Gastrocnemius medialis (tissue), 4 donors: ENCODE measurements around the gene GUK1. TPM values are rescaled to one million over a fixed set of nuclear protein-coding genes. Genes with fewer than 3 reads are reported as not detected.

Experiments used
- ATAC-seq, 2 donors: fragments of 150-250 bp; one replicate each; pipeline ENCODE4 v1.9.1; 2016
- DNase-seq, 2 donors: peaks; one replicate each; pipeline ENCODE4 v3.0.0-alpha.2; 2019
- H3K27ac ChIP-seq, 4 donors: fragments of 200-600 bp; sonication (generic); 1 replicate in 1 of 4; 2 replicates in 3 of 4; pipeline ENCODE4 v1.5.1; 2016 to 2018; ENCODE audit warnings: mild to moderate bottlenecking in 2 of 4, moderate library complexity in 1 of 4
- H3K27me3 ChIP-seq, 3 donors: fragments of 200-600 bp; sonication (generic) in 2 of 3; 1 replicate in 1 of 3; 2 replicates in 2 of 3; pipeline versions ENCODE4 v1.5.1 to v1.6.0; 2016 to 2019; ENCODE audit warnings: mild to moderate bottlenecking in 1 of 3, moderate library complexity in 1 of 3
- H3K36me3 ChIP-seq, 2 donors: fragments of 200-600 bp; sonication (generic) in 1 of 2; one replicate each; pipeline ENCODE4 v1.5.1; 2017 to 2018
- H3K4me1 ChIP-seq, 2 donors: fragments of 200-600 bp; sonication (generic) in 1 of 2; one replicate each; pipeline ENCODE4 v1.5.1; 2016 to 2017; ENCODE audit warnings: mild to moderate bottlenecking in 2 of 2
- H3K4me3 ChIP-seq, 4 donors: fragments of 200-600 bp; sonication (generic) in 3 of 4; 1 replicate in 1 of 4; 2 replicates in 3 of 4; pipeline ENCODE4 v1.5.1; 2016 to 2019; ENCODE audit warnings: mild to moderate bottlenecking in 2 of 4
- H3K9me3 ChIP-seq, 3 donors: fragments of 200-600 bp; sonication (generic) in 2 of 3; 1 replicate in 1 of 3; 2 replicates in 2 of 3; pipeline ENCODE4 v1.5.1; 2016 to 2019
- CTCF ChIP-seq, 5 experiments: fragments of 450-650 bp in 3 of 5; fragments of 200-600 bp in 2 of 5; sonication (generic) in 2 of 5; IDR thresholded peaks in 4 of 5; conservative IDR thresholded peaks in 1 of 5; 1 replicate in 4 of 5; 2 replicates in 1 of 5; pipeline ENCODE4 v1.5.1; 2016 to 2019; ENCODE audit warnings: antibody characterized with exemption in 5 of 5, mild to moderate bottlenecking in 3 of 5, moderate library complexity in 3 of 5
- POLR2A ChIP-seq, 2 donors: fragments of 450-650 bp; IDR thresholded peaks; one replicate each; pipeline ENCODE4 v1.6.1; 2017; ENCODE audit warnings: antibody characterized with exemption in 2 of 2, mild to moderate bottlenecking in 2 of 2, moderate library complexity in 2 of 2
- in situ Hi-C, 4 donors: fragments of 200-750 bp; cut with MboI; loops; one replicate each; pipeline versions ENCODE4 v1.15.0 to v1.8.0; 2017; ENCODE audit warnings: low sequenced_read_pairs in 4 of 4
- intact Hi-C: fragments of 100-400 bp; cut with DNase I; formaldehyde crosslinking; loops from one replicate; pipeline ENCODE4 v1.15.1; 2023; ENCODE audit warnings: low total_unique reads
- total RNA-seq, 4 donors: library from RNA; depleted of rRNA; stranded (reverse); fragments of >200 nt; gene quantifications; one replicate each; pipeline versions ENCODE4 v1.1.0 to v1.2.3, GENCODE V29; 2016

The GUK1 gene
- total RNA-seq, 4 donors from 2014 or later: 161 to 230 (median 183) TPM

- H3K36me3 ChIP-seq: peaks cover 0 to 30% of the 10 kb centered on the region in 2 donors
- DNase-seq (peak in 1 of 2 donors; percentile 8), ATAC-seq (no peak)
- H3K27ac ChIP-seq: peak overlapping the region in 3 of 4 donors; percentile 56 to 70 (median 66)
- H3K4me1 ChIP-seq: peaks cover 6 to 13% of the 10 kb centered on the region in 2 donors
- no peaks in the 10 kb centered on the region for H3K27me3 ChIP-seq
- H3K4me3 ChIP-seq: no peak overlapping the region
- in situ Hi-C loops (no loop called here), intact Hi-C loops (no loop called here)
- TF ChIP-seq CTCF (IDR thresholded peaks at IDR 0.05 in 4 of 5, conservative IDR thresholded peaks at IDR 0.05 in 1 of 5): no peak
- no peak for TF ChIP-seq POLR2A (IDR thresholded peaks at IDR 0.05)
- no peaks in the 10 kb centered on the region for H3K9me3 ChIP-seq
These were observed 8.2 kb downstream of the GUK1 start for GRCh38 chr1:228148196-228148861.

- intact Hi-C loops (no loop called here), in situ Hi-C loops (no loop called here)
- DNase-seq: peak in 1 of 2 donors; percentile 6
- Histone ChIP-seq H3K27me3 (no peaks in the 10 kb centered on the region), H3K27ac (peak overlapping the region; percentile 56 to 70 (median 65)), H3K4me1 (peaks cover 0 to 9% of the 10 kb centered on the region in 2 donors), H3K36me3 (peaks cover 0 to 30% of the 10 kb centered on the region in 2 donors), H3K4me3 (no peak overlapping the region), H3K9me3 (no peaks in the 10 kb centered on the region)
- TF ChIP-seq CTCF (IDR thresholded peaks at IDR 0.05 in 4 of 5, conservative IDR thresholded peaks at IDR 0.05 in 1 of 5) (no peak), POLR2A (IDR thresholded peaks at IDR 0.05) (no peak)
- ATAC-seq: no peak
These were observed 8.9 kb downstream of the GUK1 start for GRCh38 chr1:228148935-228149405.

- DNase-seq (peak in 1 of 2 donors; percentile 25), ATAC-seq (peak in 1 of 2 donors; percentile 41)
- H3K27me3 ChIP-seq: no peaks in the 10 kb centered on the region
- no peaks in the 10 kb centered on the region for H3K9me3 ChIP-seq
- intact Hi-C loops: no loop called here
- H3K4me1 ChIP-seq: peaks cover 0 to 4% of the 10 kb centered on the region in 2 donors
- in situ Hi-C loops: no loop called here
- peak within 1 kb of the TSS; percentile 56 to 70 (median 65) for H3K27ac ChIP-seq
- no peak for TF ChIP-seq CTCF (IDR thresholded peaks at IDR 0.05 in 4 of 5, conservative IDR thresholded peaks at IDR 0.05 in 1 of 5)
- H3K36me3 ChIP-seq: peaks cover 0 to 30% of the 10 kb centered on the region in 2 donors
- no peak within 1 kb of the TSS for H3K4me3 ChIP-seq
These were observed 9.5 kb downstream of the GUK1 start, which contains the start of gene GJC2 for GRCh38 chr1:228149406-228150119. TSS of gene GJC2 (plus strand) at chr1:228149930. CDS start at chr1:228157759, 7,829 bp downstream.

DNA sequence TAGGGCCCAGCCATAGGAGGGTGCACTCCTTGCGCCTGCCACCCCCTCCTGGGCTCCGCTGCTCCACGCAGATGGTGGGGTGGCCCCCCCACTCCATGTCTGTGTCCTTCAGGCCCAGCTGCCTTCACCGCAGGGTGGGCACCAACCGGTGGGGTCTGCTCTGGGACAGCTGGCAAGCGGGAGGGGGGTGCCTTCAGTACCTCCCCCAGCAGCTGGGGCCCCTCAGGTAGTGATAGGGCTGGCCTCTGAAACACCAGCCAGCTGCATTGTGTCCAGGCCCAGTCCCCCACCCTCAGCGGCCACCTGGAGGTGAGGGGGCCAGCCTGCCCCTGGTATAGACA is 10.0 kb downstream of the GUK1 start:
- Histone ChIP-seq H3K27me3 (no peaks in the 10 kb centered on the region), H3K9me3 (no peaks in the 10 kb centered on the region), H3K36me3 (peaks cover 0 to 30% of the 10 kb centered on the region in 2 donors), H3K27ac (peak overlapping the region; percentile 56 to 70 (median 65)), H3K4me3 (no peak overlapping the region), H3K4me1 (peaks cover 0 to 4% of the 10 kb centered on the region in 2 donors)
- DNase-seq: peak in 1 of 2 donors; percentile 8
- no peak for ATAC-seq
- in situ Hi-C loops (no loop called here), intact Hi-C loops (no loop called here)
- TF ChIP-seq CTCF (IDR thresholded peaks at IDR 0.05 in 4 of 5, conservative IDR thresholded peaks at IDR 0.05 in 1 of 5) (no peak), POLR2A (IDR thresholded peaks at IDR 0.05) (no peak)
